Rectal smooth muscle tissue (tissue), 1 donor: Measurements from ENCODE around the gene ETFBKMT.

Experiments used
- H3K27ac ChIP-seq: one replicate; pipeline ENCODE4 v1.7.0; 2013; ENCODE audit warnings: low read depth, low read length, inconsistent platforms
- H3K27me3 ChIP-seq: one replicate; pipeline ENCODE4 v1.7.0; 2013; ENCODE audit warnings: low read length; ENCODE audit not compliant: control insufficient read depth, insufficient read depth
- H3K36me3 ChIP-seq: one replicate; pipeline ENCODE4 v1.7.0; 2013; ENCODE audit warnings: low read length; ENCODE audit not compliant: control insufficient read depth, insufficient read depth
- H3K4me1 ChIP-seq: one replicate; pipeline ENCODE4 v1.7.0; 2013; ENCODE audit warnings: low read length; ENCODE audit not compliant: control insufficient read depth, insufficient read depth
- H3K4me3 ChIP-seq: one replicate; pipeline ENCODE4 v1.7.0; 2013; ENCODE audit warnings: low read length
- H3K9ac ChIP-seq: one replicate; pipeline ENCODE4 v1.7.0; 2013; ENCODE audit warnings: low read length

The ETFBKMT gene

GRCh38 chr12:31633464-31633863 is 26.0 kb upstream of the ETFBKMT start:
- Histone ChIP-seq H3K9ac (no peak overlapping the region), H3K36me3 (no peaks in the 10 kb centered on the region), H3K4me3 (no peak overlapping the region), H3K27me3 (no peaks in the 10 kb centered on the region), H3K4me1 (peaks cover 6% of the 10 kb centered on the region), H3K27ac (no peak overlapping the region)

GRCh38 chr12:31634620-31635019 is 24.9 kb upstream of the ETFBKMT start:
- Histone ChIP-seq H3K4me1 (peaks cover 4% of the 10 kb centered on the region), H3K9ac (no peak overlapping the region), H3K4me3 (no peak overlapping the region), H3K27me3 (no peaks in the 10 kb centered on the region), H3K36me3 (no peaks in the 10 kb centered on the region), H3K27ac (no peak overlapping the region)

DNA sequence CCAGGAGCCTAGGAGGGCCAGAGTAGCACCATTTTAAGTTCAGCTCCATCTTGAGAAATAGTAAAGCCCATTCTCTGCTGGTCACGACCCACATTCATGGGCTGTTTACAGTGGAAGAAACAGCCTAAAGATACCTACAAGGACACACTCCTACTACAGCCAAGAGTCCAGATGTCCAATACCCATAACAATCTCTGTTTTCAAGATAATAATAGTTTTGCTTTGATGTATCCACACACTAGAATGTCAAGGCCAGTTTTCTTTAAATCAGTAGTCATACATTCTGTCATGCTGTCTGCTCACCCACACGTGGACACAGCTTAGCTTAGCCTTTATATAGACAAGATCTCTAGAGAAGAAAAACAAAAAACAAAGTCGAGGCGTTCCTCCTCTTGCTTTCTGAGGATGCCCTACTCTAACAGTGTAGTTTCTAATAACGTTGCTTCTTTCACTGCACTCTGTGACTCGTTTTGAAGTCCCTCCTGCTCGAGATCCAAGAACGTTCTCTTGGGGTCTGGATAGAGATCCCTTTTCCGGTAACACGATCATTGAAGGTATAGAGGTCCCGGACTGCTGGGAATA is 17.9 kb upstream of the ETFBKMT start:
- no peak overlapping the region for H3K9ac ChIP-seq
- H3K27ac ChIP-seq, result no peak overlapping the region
- H3K27me3 ChIP-seq, result no peaks in the 10 kb centered on the region
- H3K36me3 ChIP-seq, result no peaks in the 10 kb centered on the region
- no peak overlapping the region for H3K4me3 ChIP-seq
- H3K4me1 ChIP-seq, result no peaks in the 10 kb centered on the region

GRCh38 chr12:31644536-31644935 is 15.0 kb upstream of the ETFBKMT start:
- Histone ChIP-seq H3K27me3 (no peaks in the 10 kb centered on the region), H3K9ac (no peak overlapping the region), H3K27ac (no peak overlapping the region), H3K4me1 (no peaks in the 10 kb centered on the region), H3K4me3 (no peak overlapping the region), H3K36me3 (no peaks in the 10 kb centered on the region)

- H3K27me3 ChIP-seq, result no peaks in the 10 kb centered on the region
- H3K9ac ChIP-seq, result no peak overlapping the region
- no peaks in the 10 kb centered on the region for H3K4me1 ChIP-seq
- no peak overlapping the region for H3K27ac ChIP-seq
- H3K4me3 ChIP-seq, result no peak overlapping the region
- no peaks in the 10 kb centered on the region for H3K36me3 ChIP-seq
Observed at GRCh38 chr12:31645924-31646323, 13.6 kb upstream of the ETFBKMT start.

- Histone ChIP-seq H3K36me3 (no peaks in the 10 kb centered on the region), H3K27me3 (no peaks in the 10 kb centered on the region), H3K27ac (no peak overlapping the region), H3K4me3 (no peak overlapping the region), H3K9ac (no peak overlapping the region), H3K4me1 (no peaks in the 10 kb centered on the region)
Observed at GRCh38 chr12:31647086-31647491, 12.4 kb upstream of the ETFBKMT start.

GRCh38 chr12:31650918-31651317 is 8.6 kb upstream of the ETFBKMT start:
- Histone ChIP-seq H3K27me3 (no peaks in the 10 kb centered on the region), H3K4me1 (no peaks in the 10 kb centered on the region), H3K4me3 (no peak overlapping the region), H3K27ac (no peak overlapping the region), H3K36me3 (no peaks in the 10 kb centered on the region), H3K9ac (no peak overlapping the region)

DNA sequence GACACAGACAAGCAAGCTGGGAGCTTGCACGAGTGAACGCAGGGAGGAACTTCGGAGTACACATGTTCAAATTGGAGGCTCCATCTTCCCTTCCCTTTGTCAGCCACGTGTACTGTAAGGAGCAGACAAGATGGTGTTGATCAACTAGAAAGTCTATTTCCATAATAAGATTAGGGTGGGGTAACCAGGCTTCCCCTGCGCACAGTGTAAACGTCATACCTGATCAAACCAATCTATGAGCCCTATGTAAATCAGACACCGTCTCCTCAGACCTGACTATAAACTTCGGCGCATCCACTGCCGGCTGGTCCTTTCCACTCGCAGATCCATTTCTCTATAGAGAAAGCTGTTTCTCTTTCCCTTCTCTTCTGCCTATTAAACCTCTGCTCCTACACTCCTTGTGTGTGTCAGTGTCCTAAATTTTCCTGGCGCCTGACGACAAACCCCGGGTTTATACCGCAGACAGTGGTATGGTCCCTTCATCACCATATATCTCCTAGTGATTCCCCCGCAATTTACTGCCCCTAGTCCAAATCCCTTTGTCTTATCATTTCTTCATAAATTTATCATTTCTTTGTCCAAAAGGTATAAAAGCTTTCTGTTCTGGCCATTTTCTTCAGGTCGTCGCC is 7.5 kb upstream of the ETFBKMT start:
- H3K36me3 ChIP-seq, result no peaks in the 10 kb centered on the region
- H3K27ac ChIP-seq, result no peak overlapping the region
- no peak overlapping the region for H3K4me3 ChIP-seq
- no peaks in the 10 kb centered on the region for H3K27me3 ChIP-seq
- no peak overlapping the region for H3K9ac ChIP-seq
- H3K4me1 ChIP-seq, result no peaks in the 10 kb centered on the region

- no peak overlapping the region for H3K4me3 ChIP-seq
- H3K4me1 ChIP-seq, result no peaks in the 10 kb centered on the region
- H3K27ac ChIP-seq, result no peak overlapping the region
- no peaks in the 10 kb centered on the region for H3K27me3 ChIP-seq
- no peak overlapping the region for H3K9ac ChIP-seq
- no peaks in the 10 kb centered on the region for H3K36me3 ChIP-seq
Observed at GRCh38 chr12:31655208-31655607, 4.3 kb upstream of the ETFBKMT start.

DNA sequence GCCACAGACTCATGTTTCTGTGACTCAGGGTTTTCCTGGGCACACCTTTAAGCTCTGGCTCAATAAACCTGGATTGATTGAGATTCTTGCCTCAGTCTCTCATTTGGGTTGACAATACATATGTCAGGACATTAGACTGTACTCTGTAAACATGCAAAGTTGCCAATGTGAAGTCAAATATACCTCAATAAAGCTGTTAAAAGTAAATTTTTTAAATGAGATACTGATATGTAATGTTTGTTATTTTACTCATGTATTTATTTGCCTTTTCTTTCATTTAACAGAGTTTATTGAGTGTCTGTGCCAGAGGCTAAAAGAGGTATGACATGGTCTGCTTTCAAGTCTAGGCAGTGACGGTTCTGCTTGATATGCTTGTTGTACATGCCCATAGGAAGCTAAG is 3.7 kb upstream of the ETFBKMT start:
- Histone ChIP-seq H3K9ac (no peak overlapping the region), H3K36me3 (no peaks in the 10 kb centered on the region), H3K27me3 (no peaks in the 10 kb centered on the region), H3K27ac (no peak overlapping the region), H3K4me3 (no peak overlapping the region), H3K4me1 (no peaks in the 10 kb centered on the region)

GRCh38 chr12:31658471-31659086 is 909 bp upstream of the ETFBKMT start:
- Histone ChIP-seq H3K27ac (peak overlapping the region; percentile 97), H3K9ac (no peak overlapping the region), H3K4me3 (peak overlapping the region; percentile 65), H3K27me3 (no peaks in the 10 kb centered on the region), H3K36me3 (no peaks in the 10 kb centered on the region), H3K4me1 (no peaks in the 10 kb centered on the region)

DNA sequence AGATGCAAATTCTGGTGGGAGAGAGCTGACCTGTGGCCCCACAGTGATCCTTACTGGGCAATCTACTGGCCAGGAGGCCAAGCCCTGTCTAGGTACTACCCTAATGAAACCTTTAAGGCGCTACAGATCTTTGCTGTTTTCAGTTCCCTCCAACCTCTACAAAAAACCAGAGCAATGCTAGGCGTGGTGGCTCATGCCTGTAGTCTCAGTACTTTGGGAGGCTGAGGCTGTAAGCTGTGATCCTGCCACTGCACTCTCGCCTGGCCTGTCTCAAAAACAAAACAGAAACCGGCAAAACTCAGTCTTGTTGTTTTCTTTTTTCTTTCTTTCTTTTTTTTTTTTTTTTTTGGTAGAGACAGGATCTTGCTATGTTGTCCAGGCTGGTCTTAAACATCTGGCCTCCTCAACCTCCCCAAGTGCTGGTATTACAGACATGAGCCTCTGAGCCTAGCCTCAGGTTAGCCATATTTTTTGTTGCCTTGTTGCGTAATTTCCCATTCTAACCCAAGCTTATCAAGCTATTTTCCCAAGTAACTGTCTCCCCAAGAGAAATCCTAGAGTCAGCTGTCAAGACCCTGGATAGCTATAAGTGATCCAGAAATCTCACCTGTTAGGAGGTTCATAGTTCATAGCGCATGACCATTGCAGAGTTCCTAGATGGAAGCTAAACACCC is 2.8 kb downstream of the ETFBKMT start:
- no peak overlapping the region for H3K4me3 ChIP-seq
- H3K36me3 ChIP-seq, result no peaks in the 10 kb centered on the region
- H3K27me3 ChIP-seq, result no peaks in the 10 kb centered on the region
- H3K27ac ChIP-seq, result no peak overlapping the region
- H3K4me1 ChIP-seq, result no peaks in the 10 kb centered on the region
- no peak overlapping the region for H3K9ac ChIP-seq
